GM18505 (cell line): Measurements from ENCODE around the gene COL16A1.
"Not testable (repeated sequence)": the region's sequence is repeated elsewhere in the genome, so short reads cannot be mapped to it uniquely, and the experiment has no call there.

Source experiments
- ATAC-seq: cut with Tn5 transposase; IDR thresholded peaks from one replicate; pipeline ENCODE4 v1.9.1; 2021; ENCODE audit not compliant: unreplicated experiment
- POLR2A ChIP-seq: IDR thresholded peaks from 4 replicates; pipeline ENCODE4 v1.6.1; 2011; ENCODE audit warnings: borderline replicate concordance; ENCODE audit not compliant: insufficient read depth, insufficient read length; ENCODE audit errors: extremely low read depth

COL16A1 gene

GRCh38 chr1:31725134-31725533, 21.3 kb upstream of the COL16A1 start:
- no peak for ATAC-seq
- TF ChIP-seq POLR2A: no peak

- ATAC-seq: no peak
- TF ChIP-seq POLR2A: no peak
Measured at GRCh38 chr1:31723828-31724359, 20.1 kb upstream of the COL16A1 start.

GRCh38 chr1:31718327-31718897, 14.6 kb upstream of the COL16A1 start:
- ATAC-seq: no peak
- TF ChIP-seq POLR2A: no peak

GRCh38 chr1:31717341-31717740, 13.5 kb upstream of the COL16A1 start:
- TF ChIP-seq POLR2A: no peak
- no peak for ATAC-seq

- no peak for TF ChIP-seq POLR2A
- no peak for ATAC-seq
Measured at GRCh38 chr1:31715873-31716220, 12.0 kb upstream of the COL16A1 start.

- ATAC-seq: no peak
- no peak for TF ChIP-seq POLR2A
Measured at GRCh38 chr1:31715087-31715872, 11.5 kb upstream of the COL16A1 start.

- no peak for ATAC-seq
- TF ChIP-seq POLR2A: no peak
Measured at GRCh38 chr1:31714442-31715086, 10.7 kb upstream of the COL16A1 start.

GRCh38 chr1:31712630-31713029, 8.8 kb upstream of the COL16A1 start:
- no peak for TF ChIP-seq POLR2A
- no peak for ATAC-seq

GRCh38 chr1:31712068-31712467, 8.3 kb upstream of the COL16A1 start:
- no peak for TF ChIP-seq POLR2A
- no peak for ATAC-seq

- TF ChIP-seq POLR2A: no peak
Measured at GRCh38 chr1:31708324-31708723, 4.5 kb upstream of the COL16A1 start.

GRCh38 chr1:31707711-31708110, 3.9 kb upstream of the COL16A1 start:
- ATAC-seq: no peak
- TF ChIP-seq POLR2A: no peak

More at GRCh38 chr1:31708324-31708723, 4.5 kb upstream of the COL16A1 start:
- ATAC-seq: no peak

- not testable (repeated sequence) for ATAC-seq
Measured at GRCh38 chr1:31707059-31707600, 3.3 kb upstream of the COL16A1 start.

GRCh38 chr1:31706384-31707058, 2.7 kb upstream of the COL16A1 start:
- no peak for TF ChIP-seq POLR2A
- ATAC-seq: no peak
